K562 (cell line): Measurements from ENCODE around the gene NRTN. TPM values are rescaled to one million over a fixed set of nuclear protein-coding genes. Genes with fewer than 3 reads are reported as not detected.

Experiments
- BCLAF1 ChIP-seq, 2 experiments: fragments of 450-650 bp in 1 of 2; IDR thresholded peaks; 2 replicates each; pipeline ENCODE4 v1.6.1; 2011 to 2017; ENCODE audit warnings: low read depth in 2 of 2, antibody characterized with exemption in 1 of 2, borderline replicate concordance in 1 of 2, low read length in 1 of 2, mild to moderate bottlenecking in 1 of 2, mixed read lengths in 1 of 2; ENCODE audit not compliant: control insufficient read depth in 1 of 2
- CCAR2 ChIP-seq: fragments of 200-400 bp; formaldehyde crosslinking; IDR thresholded peaks from 2 replicates; pipeline ENCODE4 v1.6.1; 2017; ENCODE audit warnings: mild to moderate bottlenecking, low read depth, low read length
- COPS2 ChIP-seq: fragments of 450-650 bp; conservative IDR thresholded peaks from 2 replicates; pipeline ENCODE4 v1.6.1; 2016; ENCODE audit warnings: mild to moderate bottlenecking, moderate library complexity
- CREM ChIP-seq: IDR thresholded peaks from 2 replicates; pipeline ENCODE4 v1.6.1; 2014; ENCODE audit warnings: antibody characterized with exemption, low read depth
- EGR1 ChIP-seq: fragments of 450-650 bp; conservative IDR thresholded peaks from 2 replicates; pipeline ENCODE4 v1.6.1; 2017; ENCODE audit warnings: mild to moderate bottlenecking
- HDAC1 ChIP-seq, 2 experiments: fragments of 450-650 bp; IDR thresholded peaks; 2 replicates each; pipeline ENCODE4 v1.6.1; 2016 to 2017; ENCODE audit warnings: inconsistent platforms in 1 of 2, mild to moderate bottlenecking in 1 of 2, moderate library complexity in 1 of 2
- HDAC3 ChIP-seq: fragments of 450-650 bp; IDR thresholded peaks from 2 replicates; pipeline ENCODE4 v1.6.1; 2018; ENCODE audit warnings: borderline replicate concordance, mild to moderate bottlenecking, moderate library complexity; ENCODE audit not compliant: partially characterized antibody
- HNRNPUL1 ChIP-seq: fragments of 200-400 bp; formaldehyde crosslinking; IDR thresholded peaks from 2 replicates; pipeline ENCODE4 v1.6.1; 2017; ENCODE audit warnings: low read length
- MTA3 ChIP-seq: fragments of 450-650 bp; formaldehyde crosslinking; IDR thresholded peaks from 2 replicates; pipeline ENCODE4 v1.6.1; 2017; ENCODE audit warnings: mild to moderate bottlenecking, borderline replicate concordance
- NELFE ChIP-seq: IDR thresholded peaks from 2 replicates; pipeline ENCODE4 v1.6.1; 2011; ENCODE audit warnings: mild to moderate bottlenecking; ENCODE audit not compliant: insufficient read depth, insufficient read length
- SNAPC5 ChIP-seq: fragments of 250-450 bp; sonication (Bioruptor Pico); IDR thresholded peaks from 2 replicates; pipeline ENCODE4 v1.8.0; 2021; ENCODE audit warnings: moderate library complexity, mild to moderate bottlenecking, inconsistent platforms
- ZFX ChIP-seq: sonication (generic); formaldehyde crosslinking; IDR thresholded peaks from 2 replicates; pipeline ENCODE4 v1.8.0; 2022; ENCODE audit warnings: mild to moderate bottlenecking, missing genetic modification reagents, moderate library complexity
- ZNF699 ChIP-seq: fragments of 250-450 bp; sonication (Bioruptor Pico); IDR thresholded peaks from 2 replicates; pipeline ENCODE4 v1.8.0; 2021; ENCODE audit warnings: mild to moderate bottlenecking, moderate library complexity; ENCODE audit not compliant: insufficient replicate concordance
- ZSCAN29 ChIP-seq: fragments of 450-650 bp; IDR thresholded peaks from 2 replicates; pipeline ENCODE4 v1.6.1; 2017
- polyA plus RNA-seq, 8 experiments: library from polyadenylated mRNA; depleted of rRNA in 4 of 8; stranded (reverse) in 5 of 8; unstranded in 3 of 8; fragments of >200 nt; fragmentation: Nextera tagmentation in 2 of 8; fragmentation: Illumina TruSeq in 1 of 8; extraction: Ambion mirVana in 2 of 8; extraction: Trizol in 1 of 8; gene quantifications; 2 replicates each; pipeline versions ENCODE4 v1.2.1 to v1.2.3, GENCODE V29; 2011 to 2014; ENCODE audit warnings: inconsistent platforms in 1 of 8, missing spikeins in 1 of 8
- total RNA-seq, 7 experiments: library from RNA; depleted of rRNA in 6 of 7; stranded (reverse); fragments of >200 nt in 6 of 7; fragmentation: Illumina TruSeq in 2 of 7; extraction: Trizol in 2 of 7; gene quantifications; 2 replicates each; pipeline versions ENCODE4 v1.2.1 to v1.2.3, GENCODE V29; 2011 to 2021; ENCODE audit warnings: low replicate concordance in 1 of 7
- TF ChIP-seq, protein P1 (sequence below): fragments of 250-450 bp; sonication (Bioruptor Pico); IDR thresholded peaks from 2 replicates; pipeline ENCODE4 v1.4.0; 2020; ENCODE audit warnings: mild to moderate bottlenecking, moderate library complexity
- TF ChIP-seq, protein P2 (sequence below): fragments of 250-450 bp; sonication (Bioruptor Pico); IDR thresholded peaks from 2 replicates; pipeline ENCODE4 v1.9.0; 2021; ENCODE audit warnings: mild to moderate bottlenecking, inconsistent platforms
- TF ChIP-seq, protein P3 (sequence below): fragments of 450-650 bp; formaldehyde crosslinking; IDR thresholded peaks from 2 replicates; pipeline ENCODE4 v1.4.0; 2020; ENCODE audit warnings: mild to moderate bottlenecking, moderate library complexity

Gene NRTN
- total and polyA plus RNA-seq, 9 of the 15 experiments (the other 6 are each of a cell fraction or from before 2014, with no cell fraction given): 0.62 to 8.1 (median 1.6) TPM; not detected in 2

DNA sequence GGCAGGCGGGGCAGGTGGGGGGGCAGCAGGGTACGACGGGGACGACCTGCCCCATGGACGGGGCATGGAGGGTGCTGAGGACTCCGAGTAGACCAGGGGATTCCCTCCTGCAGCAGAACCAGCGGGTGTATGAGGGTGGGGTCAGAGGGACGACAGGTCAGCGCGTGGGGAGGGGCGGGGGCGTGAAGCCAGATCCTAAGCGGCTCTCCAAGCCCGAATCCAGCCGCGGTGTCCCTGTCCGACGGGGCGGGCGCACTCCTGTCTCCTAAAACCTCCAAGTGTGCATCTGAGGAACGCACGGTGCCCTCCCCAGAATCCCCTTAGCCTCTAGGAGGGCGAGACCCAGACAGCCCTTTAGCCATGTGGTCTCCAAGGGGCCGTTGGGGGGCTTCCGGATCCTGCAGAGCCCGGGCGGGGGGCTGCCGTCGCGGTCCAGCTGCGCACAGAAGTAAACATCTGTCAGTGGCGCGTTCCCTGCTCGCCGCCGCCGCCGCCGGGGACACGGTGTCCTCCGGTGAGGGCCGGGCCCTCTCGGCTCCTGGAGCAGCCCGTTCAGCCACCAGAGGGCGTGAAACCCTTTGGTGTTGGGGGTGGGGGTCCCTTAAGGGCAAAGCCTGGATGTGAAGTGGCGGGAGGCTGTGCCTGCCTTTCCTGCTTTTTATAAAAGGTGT lies 730 bp downstream of the NRTN start (continued):
- TF ChIP-seq CCAR2: no peak
- peak; percentile 57; the same call in 1 of the 2 replicates for TF ChIP-seq EGR1
- TF ChIP-seq ZNF699: no peak
- TF ChIP-seq BCLAF1 (IDR thresholded peaks at IDR 0.05; ENCODE audit: borderline replicate concordance in 1 of 2, control insufficient read depth in 1 of 2, low read depth in 2 of 2, low read length in 1 of 2): no peak
- peak; percentile 59 for TF ChIP-seq ZFX (CRISPR knock-in tag)
- no peak for TF ChIP-seq HNRNPUL1
- no peak for TF ChIP-seq MTA3
- TF ChIP-seq CREM: 0 out of 2 replicates have a peak, but pooled peaks have one; percentile 12
- no peak for TF ChIP-seq ZSCAN29
- no peak for TF ChIP-seq COPS2
- no peak for TF ChIP-seq NELFE
- no peak for TF ChIP-seq HDAC3
- TF ChIP-seq, protein P1, sequence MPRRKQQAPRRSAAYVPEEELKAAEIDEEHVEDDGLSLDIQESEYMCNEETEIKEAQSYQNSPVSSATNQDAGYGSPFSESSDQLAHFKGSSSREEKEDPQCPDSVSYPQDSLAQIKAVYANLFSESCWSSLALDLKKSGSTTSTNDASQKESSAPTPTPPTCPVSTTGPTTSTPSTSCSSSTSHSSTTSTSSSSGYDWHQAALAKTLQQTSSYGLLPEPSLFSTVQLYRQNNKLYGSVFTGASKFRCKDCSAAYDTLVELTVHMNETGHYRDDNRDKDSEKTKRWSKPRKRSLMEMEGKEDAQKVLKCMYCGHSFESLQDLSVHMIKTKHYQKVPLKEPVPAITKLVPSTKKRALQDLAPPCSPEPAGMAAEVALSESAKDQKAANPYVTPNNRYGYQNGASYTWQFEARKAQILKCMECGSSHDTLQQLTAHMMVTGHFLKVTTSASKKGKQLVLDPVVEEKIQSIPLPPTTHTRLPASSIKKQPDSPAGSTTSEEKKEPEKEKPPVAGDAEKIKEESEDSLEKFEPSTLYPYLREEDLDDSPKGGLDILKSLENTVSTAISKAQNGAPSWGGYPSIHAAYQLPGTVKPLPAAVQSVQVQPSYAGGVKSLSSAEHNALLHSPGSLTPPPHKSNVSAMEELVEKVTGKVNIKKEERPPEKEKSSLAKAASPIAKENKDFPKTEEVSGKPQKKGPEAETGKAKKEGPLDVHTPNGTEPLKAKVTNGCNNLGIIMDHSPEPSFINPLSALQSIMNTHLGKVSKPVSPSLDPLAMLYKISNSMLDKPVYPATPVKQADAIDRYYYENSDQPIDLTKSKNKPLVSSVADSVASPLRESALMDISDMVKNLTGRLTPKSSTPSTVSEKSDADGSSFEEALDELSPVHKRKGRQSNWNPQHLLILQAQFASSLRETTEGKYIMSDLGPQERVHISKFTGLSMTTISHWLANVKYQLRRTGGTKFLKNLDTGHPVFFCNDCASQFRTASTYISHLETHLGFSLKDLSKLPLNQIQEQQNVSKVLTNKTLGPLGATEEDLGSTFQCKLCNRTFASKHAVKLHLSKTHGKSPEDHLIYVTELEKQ: no peak
- TF ChIP-seq HDAC1 (IDR thresholded peaks at IDR 0.05): 0 out of 4 replicates have a peak, but pooled peaks of 1 of the 2 experiments have one; percentile 45
- TF ChIP-seq, protein P2, sequence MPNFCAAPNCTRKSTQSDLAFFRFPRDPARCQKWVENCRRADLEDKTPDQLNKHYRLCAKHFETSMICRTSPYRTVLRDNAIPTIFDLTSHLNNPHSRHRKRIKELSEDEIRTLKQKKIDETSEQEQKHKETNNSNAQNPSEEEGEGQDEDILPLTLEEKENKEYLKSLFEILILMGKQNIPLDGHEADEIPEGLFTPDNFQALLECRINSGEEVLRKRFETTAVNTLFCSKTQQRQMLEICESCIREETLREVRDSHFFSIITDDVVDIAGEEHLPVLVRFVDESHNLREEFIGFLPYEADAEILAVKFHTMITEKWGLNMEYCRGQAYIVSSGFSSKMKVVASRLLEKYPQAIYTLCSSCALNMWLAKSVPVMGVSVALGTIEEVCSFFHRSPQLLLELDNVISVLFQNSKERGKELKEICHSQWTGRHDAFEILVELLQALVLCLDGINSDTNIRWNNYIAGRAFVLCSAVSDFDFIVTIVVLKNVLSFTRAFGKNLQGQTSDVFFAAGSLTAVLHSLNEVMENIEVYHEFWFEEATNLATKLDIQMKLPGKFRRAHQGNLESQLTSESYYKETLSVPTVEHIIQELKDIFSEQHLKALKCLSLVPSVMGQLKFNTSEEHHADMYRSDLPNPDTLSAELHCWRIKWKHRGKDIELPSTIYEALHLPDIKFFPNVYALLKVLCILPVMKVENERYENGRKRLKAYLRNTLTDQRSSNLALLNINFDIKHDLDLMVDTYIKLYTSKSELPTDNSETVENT (CRISPR knock-in tag): peak; percentile 18; the same call in 1 of the 2 replicates
- TF ChIP-seq SNAPC5 (CRISPR knock-in tag): no peak
- TF ChIP-seq, protein P3, sequence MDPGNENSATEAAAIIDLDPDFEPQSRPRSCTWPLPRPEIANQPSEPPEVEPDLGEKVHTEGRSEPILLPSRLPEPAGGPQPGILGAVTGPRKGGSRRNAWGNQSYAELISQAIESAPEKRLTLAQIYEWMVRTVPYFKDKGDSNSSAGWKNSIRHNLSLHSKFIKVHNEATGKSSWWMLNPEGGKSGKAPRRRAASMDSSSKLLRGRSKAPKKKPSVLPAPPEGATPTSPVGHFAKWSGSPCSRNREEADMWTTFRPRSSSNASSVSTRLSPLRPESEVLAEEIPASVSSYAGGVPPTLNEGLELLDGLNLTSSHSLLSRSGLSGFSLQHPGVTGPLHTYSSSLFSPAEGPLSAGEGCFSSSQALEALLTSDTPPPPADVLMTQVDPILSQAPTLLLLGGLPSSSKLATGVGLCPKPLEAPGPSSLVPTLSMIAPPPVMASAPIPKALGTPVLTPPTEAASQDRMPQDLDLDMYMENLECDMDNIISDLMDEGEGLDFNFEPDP (CRISPR knock-in tag): no peak
